Body of pancreas (tissue), 4 donors: Measurements from ENCODE around the gene PLCB1.

Experiments
- POLR2A ChIP-seq, 3 donors: fragments of 450-650 bp; IDR thresholded peaks; one replicate each; pipeline ENCODE4 v1.6.1; 2016; ENCODE audit warnings: antibody characterized with exemption in 3 of 3, mild to moderate bottlenecking in 2 of 3
- TF ChIP-seq, protein P1 (sequence below), 7 experiments: fragments of 450-650 bp in 4 of 7; fragments of 200-600 bp in 3 of 7; sonication (generic) in 3 of 7; IDR thresholded peaks; one replicate each; pipeline ENCODE4 v1.5.1; 2016 to 2019; ENCODE audit warnings: antibody characterized with exemption in 7 of 7

DNA sequence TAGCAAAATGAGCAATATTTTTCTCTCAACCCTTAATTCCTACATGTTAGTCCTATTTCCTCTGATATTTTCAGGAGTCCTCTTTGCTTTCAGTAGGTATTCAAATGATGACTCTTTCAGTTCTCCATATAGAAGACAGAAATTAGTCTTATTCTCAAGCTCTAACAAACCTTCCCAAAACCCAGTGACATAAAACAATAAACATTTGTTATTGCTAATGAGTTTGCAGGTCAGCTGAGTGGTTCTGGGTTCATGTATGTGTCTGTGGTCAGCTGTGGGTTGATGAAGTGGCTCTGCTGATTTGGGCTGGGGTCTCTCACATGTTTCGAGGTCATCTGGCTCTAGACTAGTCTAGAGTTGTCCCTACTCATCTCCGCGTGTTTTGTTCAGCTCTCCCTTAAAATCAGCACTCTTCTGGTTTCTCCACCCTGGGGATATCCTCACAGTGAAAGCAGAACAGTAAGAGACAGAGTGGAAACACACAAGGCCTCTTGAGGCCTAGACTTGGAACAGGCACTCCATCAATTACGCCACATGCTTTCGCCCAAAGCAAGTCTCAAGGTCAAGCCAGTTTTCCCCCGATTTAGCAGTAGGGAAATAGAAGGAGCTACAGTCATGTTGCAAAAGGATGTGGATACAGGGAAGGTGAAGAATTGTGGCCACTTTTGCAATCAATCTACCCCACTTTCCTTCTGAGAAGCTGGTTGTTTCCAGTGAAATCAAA is 273.0 kb downstream of the PLCB1 start:
- TF ChIP-seq POLR2A (IDR thresholded peaks at IDR 0.05), result no peak
- TF ChIP-seq, protein P1, sequence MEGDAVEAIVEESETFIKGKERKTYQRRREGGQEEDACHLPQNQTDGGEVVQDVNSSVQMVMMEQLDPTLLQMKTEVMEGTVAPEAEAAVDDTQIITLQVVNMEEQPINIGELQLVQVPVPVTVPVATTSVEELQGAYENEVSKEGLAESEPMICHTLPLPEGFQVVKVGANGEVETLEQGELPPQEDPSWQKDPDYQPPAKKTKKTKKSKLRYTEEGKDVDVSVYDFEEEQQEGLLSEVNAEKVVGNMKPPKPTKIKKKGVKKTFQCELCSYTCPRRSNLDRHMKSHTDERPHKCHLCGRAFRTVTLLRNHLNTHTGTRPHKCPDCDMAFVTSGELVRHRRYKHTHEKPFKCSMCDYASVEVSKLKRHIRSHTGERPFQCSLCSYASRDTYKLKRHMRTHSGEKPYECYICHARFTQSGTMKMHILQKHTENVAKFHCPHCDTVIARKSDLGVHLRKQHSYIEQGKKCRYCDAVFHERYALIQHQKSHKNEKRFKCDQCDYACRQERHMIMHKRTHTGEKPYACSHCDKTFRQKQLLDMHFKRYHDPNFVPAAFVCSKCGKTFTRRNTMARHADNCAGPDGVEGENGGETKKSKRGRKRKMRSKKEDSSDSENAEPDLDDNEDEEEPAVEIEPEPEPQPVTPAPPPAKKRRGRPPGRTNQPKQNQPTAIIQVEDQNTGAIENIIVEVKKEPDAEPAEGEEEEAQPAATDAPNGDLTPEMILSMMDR (IDR thresholded peaks at IDR 0.05), result no peak
